ENCODE measurements around the gene ACER1.

DNA sequence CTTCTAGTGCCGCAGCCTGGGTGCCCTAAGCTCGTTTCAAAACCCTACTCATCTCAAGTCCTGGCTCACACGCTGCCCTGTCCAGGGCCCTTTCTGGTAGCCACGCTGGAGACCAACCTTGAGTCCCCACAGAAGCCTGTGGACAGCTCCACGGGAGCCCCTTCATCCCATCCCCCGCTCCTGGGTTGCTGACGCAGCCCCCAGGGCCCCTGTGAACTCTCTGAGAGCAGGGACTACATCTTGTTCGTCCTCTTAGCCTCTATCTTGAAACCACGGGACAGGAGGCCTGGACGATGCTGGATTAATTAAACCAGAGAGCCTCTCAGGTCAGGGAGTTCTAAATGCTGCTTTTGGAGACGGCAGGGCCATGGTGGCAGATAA is 61.0 kb downstream of the ACER1 start:
- no peak for TF ChIP-seq EZH2 (IDR thresholded peaks at IDR 0.05; ENCODE audit: low read length)
- TF ChIP-seq, protein P1, sequence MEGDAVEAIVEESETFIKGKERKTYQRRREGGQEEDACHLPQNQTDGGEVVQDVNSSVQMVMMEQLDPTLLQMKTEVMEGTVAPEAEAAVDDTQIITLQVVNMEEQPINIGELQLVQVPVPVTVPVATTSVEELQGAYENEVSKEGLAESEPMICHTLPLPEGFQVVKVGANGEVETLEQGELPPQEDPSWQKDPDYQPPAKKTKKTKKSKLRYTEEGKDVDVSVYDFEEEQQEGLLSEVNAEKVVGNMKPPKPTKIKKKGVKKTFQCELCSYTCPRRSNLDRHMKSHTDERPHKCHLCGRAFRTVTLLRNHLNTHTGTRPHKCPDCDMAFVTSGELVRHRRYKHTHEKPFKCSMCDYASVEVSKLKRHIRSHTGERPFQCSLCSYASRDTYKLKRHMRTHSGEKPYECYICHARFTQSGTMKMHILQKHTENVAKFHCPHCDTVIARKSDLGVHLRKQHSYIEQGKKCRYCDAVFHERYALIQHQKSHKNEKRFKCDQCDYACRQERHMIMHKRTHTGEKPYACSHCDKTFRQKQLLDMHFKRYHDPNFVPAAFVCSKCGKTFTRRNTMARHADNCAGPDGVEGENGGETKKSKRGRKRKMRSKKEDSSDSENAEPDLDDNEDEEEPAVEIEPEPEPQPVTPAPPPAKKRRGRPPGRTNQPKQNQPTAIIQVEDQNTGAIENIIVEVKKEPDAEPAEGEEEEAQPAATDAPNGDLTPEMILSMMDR (optimal IDR thresholded peaks at IDR 0.05 in 1 of 3, IDR thresholded peaks at IDR 0.05 in 1 of 3, conservative IDR thresholded peaks at IDR 0.05 in 1 of 3; ENCODE audit: extremely low read depth in 1 of 3, insufficient read depth in 2 of 3, low read length in 3 of 3) = no peak

All from keratinocyte (primary cell).